PFSK-1 (cell line): ENCODE results near the gene GTF2F2.

Experiments
- FOXP2 ChIP-seq: optimal IDR thresholded peaks from 2 replicates; pipeline ENCODE3; 2011; ENCODE audit warnings: borderline replicate concordance, control low read depth, inconsistent platforms; ENCODE audit not compliant: insufficient read depth; ENCODE audit errors: extremely low read length, extremely low read depth
- POLR2AphosphoS5 ChIP-seq: IDR thresholded peaks from 2 replicates; pipeline ENCODE4 v1.6.1; 2012; ENCODE audit warnings: low read depth, mild to moderate bottlenecking, control low read depth, low read length, moderate library complexity
- REST ChIP-seq, 2 experiments: IDR thresholded peaks; 2 replicates each; pipeline versions ENCODE4 v1.6.1 to v1.8.0; 2011 to 2012; ENCODE audit warnings: low read depth in 2 of 2, low read length in 2 of 2, control low read depth in 1 of 2, inconsistent platforms in 1 of 2, mild to moderate bottlenecking in 1 of 2, moderate library complexity in 1 of 2; ENCODE audit not compliant: insufficient read depth in 1 of 2
- SIN3A ChIP-seq: IDR thresholded peaks from 2 replicates; pipeline ENCODE4 v1.6.1; 2012; ENCODE audit warnings: mild to moderate bottlenecking, low read length, moderate library complexity, borderline replicate concordance; ENCODE audit not compliant: insufficient read depth
- TAF1 ChIP-seq: IDR thresholded peaks from 2 replicates; pipeline ENCODE4 v1.6.1; 2012; ENCODE audit warnings: low read length, control low read depth, borderline replicate concordance; ENCODE audit not compliant: insufficient read depth

The GTF2F2 gene

GRCh38 chr13:45282994-45283393 is 162.7 kb downstream of the GTF2F2 start:
- TF ChIP-seq REST (IDR thresholded peaks at IDR 0.05; ENCODE audit: insufficient read depth in 1 of 2, low read depth in 2 of 2, low read length in 2 of 2) (no peak), POLR2AphosphoS5 (no peak), SIN3A (no peak), TAF1 (no peak), FOXP2 (no peak)

- TF ChIP-seq FOXP2 (no peak), TAF1 (no peak), SIN3A (no peak), REST (IDR thresholded peaks at IDR 0.05; ENCODE audit: insufficient read depth in 1 of 2, low read depth in 2 of 2, low read length in 2 of 2) (no peak), POLR2AphosphoS5 (no peak)
Observed at GRCh38 chr13:45289936-45290563, 169.7 kb downstream of the GTF2F2 start.

GRCh38 chr13:45292176-45292575 is 171.9 kb downstream of the GTF2F2 start:
- TF ChIP-seq POLR2AphosphoS5 (no peak), REST (IDR thresholded peaks at IDR 0.05; ENCODE audit: insufficient read depth in 1 of 2, low read depth in 2 of 2, low read length in 2 of 2) (no peak), TAF1 (no peak), FOXP2 (no peak), SIN3A (no peak)

GRCh38 chr13:45295536-45295935 is 175.2 kb downstream of the GTF2F2 start:
- no peak for TF ChIP-seq FOXP2
- TF ChIP-seq POLR2AphosphoS5 = no peak
- no peak for TF ChIP-seq TAF1
- no peak for TF ChIP-seq REST (IDR thresholded peaks at IDR 0.05; ENCODE audit: insufficient read depth in 1 of 2, low read depth in 2 of 2, low read length in 2 of 2)
- no peak for TF ChIP-seq SIN3A
